HEK293 (cell line): Measurements from ENCODE around the gene TC2N.

ENCODE experiments used
- CTCF ChIA-PET: fragments of 350-600 bp; formaldehyde crosslinking; extraction: SDS; loops from one replicate; lab custom pipeline; 2021; ENCODE audit warnings: antibody characterized with exemption; lab: Yijun Ruan, JAX
- POLR2A ChIA-PET: fragments of 300-600 bp; formaldehyde crosslinking; extraction: SDS; loops from one replicate; lab custom pipeline; 2020; ENCODE audit warnings: antibody characterized with exemption, inconsistent platforms; lab: Yijun Ruan, JAX
- H3K27ac ChIP-seq: fragments of 200-500 bp; sonication (Bioruptor generic); 2 replicates; pipeline ENCODE4 v1.5.1; 2014; ENCODE audit warnings: low read depth, low read length, control low read depth, inconsistent platforms; ENCODE audit errors: extremely low read depth
- H3K36me3 ChIP-seq, 2 experiments: fragments of 200-500 bp in 1 of 2; sonication (Bioruptor generic) in 1 of 2; 1 replicate in 1 of 2; 2 replicates in 1 of 2; pipeline ENCODE4 v1.5.1; 2014 to 2017; ENCODE audit warnings: inconsistent platforms in 2 of 2, low read length in 2 of 2; ENCODE audit not compliant: control insufficient read depth in 2 of 2, insufficient read depth in 1 of 2
- H3K4me1 ChIP-seq: fragments of 200-500 bp; sonication (Bioruptor generic); 2 replicates; pipeline ENCODE4 v1.5.1; 2014; ENCODE audit warnings: mild to moderate bottlenecking, low read length, inconsistent platforms; ENCODE audit not compliant: control insufficient read depth, insufficient read depth
- H3K4me3 ChIP-seq: 2 replicates; pipeline ENCODE4 v1.5.1; 2011; ENCODE audit warnings: low read depth, mild to moderate bottlenecking, control low read depth, low read length, moderate library complexity
- H3K9me3 ChIP-seq: fragments of 200-500 bp; sonication (Bioruptor generic); 2 replicates; pipeline ENCODE4 v1.5.1; 2014; ENCODE audit warnings: low read depth, low read length, inconsistent platforms; ENCODE audit not compliant: control insufficient read depth, insufficient read depth
- BCL11B ChIP-seq: fragments of 450-650 bp; formaldehyde crosslinking; IDR thresholded peaks from 2 replicates; pipeline ENCODE4 v1.5.1; 2016; ENCODE audit warnings: low read depth, missing biosample characterization, missing genetic modification characterization
- EGR2 ChIP-seq: fragments of 450-650 bp; formaldehyde crosslinking; IDR thresholded peaks from 2 replicates; pipeline ENCODE4 v1.5.1; 2016; ENCODE audit warnings: low read depth, missing biosample characterization, missing genetic modification characterization
- FEZF1 ChIP-seq: fragments of 450-650 bp; formaldehyde crosslinking; IDR thresholded peaks from 2 replicates; pipeline ENCODE4 v1.5.1; 2016; ENCODE audit warnings: missing biosample characterization, missing genetic modification characterization
- GLIS1 ChIP-seq: fragments of 450-650 bp; formaldehyde crosslinking; IDR thresholded peaks from 2 replicates; pipeline ENCODE4 v1.5.1; 2016; ENCODE audit warnings: missing biosample characterization, missing genetic modification characterization
- HOXD13 ChIP-seq: sonication (generic); formaldehyde crosslinking; IDR thresholded peaks from 2 replicates; pipeline ENCODE4 v1.8.0; 2022; ENCODE audit warnings: missing genetic modification reagents, borderline replicate concordance
- KLF9 ChIP-seq: fragments of 450-650 bp; formaldehyde crosslinking; IDR thresholded peaks from 2 replicates; pipeline ENCODE4 v1.5.1; 2016; ENCODE audit warnings: missing biosample characterization, missing genetic modification characterization, low read depth
- TCF7L2 ChIP-seq: IDR thresholded peaks from 2 replicates; pipeline ENCODE4 v1.6.1; 2011; ENCODE audit warnings: low read depth, mild to moderate bottlenecking, inconsistent platforms, low read length, moderate library complexity, borderline replicate concordance
- ZBTB17 ChIP-seq: fragments of 450-650 bp; formaldehyde crosslinking; IDR thresholded peaks from 2 replicates; pipeline ENCODE4 v1.5.1; 2016; ENCODE audit warnings: missing biosample characterization, missing genetic modification characterization
- ZBTB20 ChIP-seq: fragments of 450-650 bp; formaldehyde crosslinking; IDR thresholded peaks from 2 replicates; pipeline ENCODE4 v1.5.1; 2016; ENCODE audit warnings: missing biosample characterization, missing genetic modification characterization
- ZBTB21 ChIP-seq: fragments of 450-650 bp; formaldehyde crosslinking; IDR thresholded peaks from 2 replicates; pipeline ENCODE4 v1.5.1; 2017; ENCODE audit warnings: missing biosample characterization, missing genetic modification characterization
- ZBTB48 ChIP-seq: fragments of 450-650 bp; formaldehyde crosslinking; IDR thresholded peaks from 2 replicates; pipeline ENCODE4 v1.5.1; 2016; ENCODE audit warnings: missing biosample characterization, missing genetic modification characterization
- ZFP3 ChIP-seq: fragments of 450-650 bp; formaldehyde crosslinking; IDR thresholded peaks from 2 replicates; pipeline ENCODE4 v1.5.1; 2016; ENCODE audit warnings: low read depth, missing biosample characterization, missing genetic modification characterization
- ZNF138 ChIP-seq: fragments of 450-650 bp; formaldehyde crosslinking; IDR thresholded peaks from 2 replicates; pipeline ENCODE4 v1.5.1; 2016; ENCODE audit warnings: missing biosample characterization, missing genetic modification characterization, borderline replicate concordance
- ZNF155 ChIP-seq: fragments of 450-650 bp; formaldehyde crosslinking; IDR thresholded peaks from 2 replicates; pipeline ENCODE4 v1.5.1; 2016; ENCODE audit warnings: missing biosample characterization, missing genetic modification characterization
- ZNF19 ChIP-seq: fragments of 450-650 bp; formaldehyde crosslinking; IDR thresholded peaks from 2 replicates; pipeline ENCODE4; 2016; ENCODE audit warnings: missing biosample characterization, missing genetic modification characterization, low read depth
- ZNF211 ChIP-seq: fragments of 450-650 bp; formaldehyde crosslinking; IDR thresholded peaks from 2 replicates; pipeline ENCODE4 v1.5.1; 2016; ENCODE audit warnings: low read depth, missing biosample characterization, missing genetic modification characterization
- ZNF311 ChIP-seq: fragments of 450-650 bp; formaldehyde crosslinking; IDR thresholded peaks from 2 replicates; pipeline ENCODE4 v1.5.1; 2017; ENCODE audit warnings: missing biosample characterization, missing genetic modification characterization, borderline replicate concordance
- ZNF391 ChIP-seq: fragments of 450-650 bp; formaldehyde crosslinking; IDR thresholded peaks from 2 replicates; pipeline ENCODE4 v1.5.1; 2016; ENCODE audit warnings: low read depth, missing biosample characterization, missing genetic modification characterization, borderline replicate concordance
- ZNF426 ChIP-seq: fragments of 450-650 bp; formaldehyde crosslinking; IDR thresholded peaks from 2 replicates; pipeline ENCODE4 v1.5.1; 2017; ENCODE audit warnings: missing biosample characterization, missing genetic modification characterization, mild to moderate bottlenecking, inconsistent platforms, moderate library complexity
- ZNF48 ChIP-seq: fragments of 450-650 bp; formaldehyde crosslinking; IDR thresholded peaks from 2 replicates; pipeline ENCODE4 v1.5.1; 2016; ENCODE audit warnings: missing biosample characterization, missing genetic modification characterization
- ZNF529 ChIP-seq: fragments of 450-650 bp; formaldehyde crosslinking; IDR thresholded peaks from 2 replicates; pipeline ENCODE4 v1.5.1; 2017; ENCODE audit warnings: missing genetic modification characterization, missing biosample characterization; ENCODE audit not compliant: insufficient replicate concordance
- ZNF776 ChIP-seq: fragments of 450-650 bp; formaldehyde crosslinking; IDR thresholded peaks from 2 replicates; pipeline ENCODE4 v1.5.0; 2017; ENCODE audit warnings: missing biosample characterization, missing genetic modification characterization, borderline replicate concordance
- ZNF792 ChIP-seq: fragments of 450-650 bp; formaldehyde crosslinking; IDR thresholded peaks from 2 replicates; pipeline ENCODE4 v1.5.1; 2016; ENCODE audit warnings: missing biosample characterization, missing genetic modification characterization
- ZXDB ChIP-seq: fragments of 450-650 bp; formaldehyde crosslinking; IDR thresholded peaks from 2 replicates; pipeline ENCODE4 v1.5.1; 2016; ENCODE audit warnings: missing biosample characterization, missing genetic modification characterization
- TF ChIP-seq, protein P1 (sequence below): fragments of 450-650 bp; formaldehyde crosslinking; IDR thresholded peaks from 2 replicates; pipeline ENCODE4 v1.5.1; 2016; ENCODE audit warnings: missing biosample characterization, missing genetic modification characterization
- TF ChIP-seq, protein P2 (sequence below): fragments of 450-650 bp; formaldehyde crosslinking; optimal IDR thresholded peaks from 2 replicates; pipeline ENCODE3; 2016; ENCODE audit warnings: missing biosample characterization, mild to moderate bottlenecking, missing genetic modification characterization
- TF ChIP-seq, protein P3 (sequence below): fragments of 450-650 bp; formaldehyde crosslinking; IDR thresholded peaks from 2 replicates; pipeline ENCODE4 v1.5.1; 2016; ENCODE audit warnings: missing biosample characterization, missing genetic modification characterization
- TF ChIP-seq, protein P4 (sequence below): fragments of 450-650 bp; formaldehyde crosslinking; IDR thresholded peaks from 2 replicates; pipeline ENCODE4 v1.5.1; 2016; ENCODE audit warnings: missing biosample characterization, missing genetic modification characterization
- TF ChIP-seq, protein P5 (sequence below): fragments of 450-650 bp; formaldehyde crosslinking; IDR thresholded peaks from 2 replicates; pipeline ENCODE4 v1.5.1; 2017; ENCODE audit warnings: missing biosample characterization, missing genetic modification characterization

The TC2N gene

DNA sequence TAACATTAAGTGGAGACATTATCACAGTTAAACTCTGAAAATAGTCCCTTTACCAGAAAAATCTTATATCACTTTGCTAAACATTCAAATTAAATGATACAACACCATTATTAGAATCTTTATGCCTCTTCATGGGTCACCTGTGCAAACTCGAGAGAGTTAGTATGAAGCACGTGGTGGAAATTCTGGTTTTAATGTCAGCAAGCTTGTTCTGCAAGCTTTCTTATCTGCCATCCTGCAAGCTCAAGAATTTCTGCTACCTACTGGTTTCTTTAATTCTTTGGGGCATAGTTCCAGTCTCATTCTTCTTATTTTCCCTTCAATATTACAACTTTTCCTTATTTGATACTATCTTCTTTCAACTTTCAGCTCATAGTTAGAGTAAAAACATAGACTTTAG, 136.3 kb downstream of the TC2N start (continued):
- no peak for TF ChIP-seq ZNF529 (tag by site-specific recombination)
- TF ChIP-seq KLF9 (tag by site-specific recombination) = no peak
- TF ChIP-seq, protein P1, sequence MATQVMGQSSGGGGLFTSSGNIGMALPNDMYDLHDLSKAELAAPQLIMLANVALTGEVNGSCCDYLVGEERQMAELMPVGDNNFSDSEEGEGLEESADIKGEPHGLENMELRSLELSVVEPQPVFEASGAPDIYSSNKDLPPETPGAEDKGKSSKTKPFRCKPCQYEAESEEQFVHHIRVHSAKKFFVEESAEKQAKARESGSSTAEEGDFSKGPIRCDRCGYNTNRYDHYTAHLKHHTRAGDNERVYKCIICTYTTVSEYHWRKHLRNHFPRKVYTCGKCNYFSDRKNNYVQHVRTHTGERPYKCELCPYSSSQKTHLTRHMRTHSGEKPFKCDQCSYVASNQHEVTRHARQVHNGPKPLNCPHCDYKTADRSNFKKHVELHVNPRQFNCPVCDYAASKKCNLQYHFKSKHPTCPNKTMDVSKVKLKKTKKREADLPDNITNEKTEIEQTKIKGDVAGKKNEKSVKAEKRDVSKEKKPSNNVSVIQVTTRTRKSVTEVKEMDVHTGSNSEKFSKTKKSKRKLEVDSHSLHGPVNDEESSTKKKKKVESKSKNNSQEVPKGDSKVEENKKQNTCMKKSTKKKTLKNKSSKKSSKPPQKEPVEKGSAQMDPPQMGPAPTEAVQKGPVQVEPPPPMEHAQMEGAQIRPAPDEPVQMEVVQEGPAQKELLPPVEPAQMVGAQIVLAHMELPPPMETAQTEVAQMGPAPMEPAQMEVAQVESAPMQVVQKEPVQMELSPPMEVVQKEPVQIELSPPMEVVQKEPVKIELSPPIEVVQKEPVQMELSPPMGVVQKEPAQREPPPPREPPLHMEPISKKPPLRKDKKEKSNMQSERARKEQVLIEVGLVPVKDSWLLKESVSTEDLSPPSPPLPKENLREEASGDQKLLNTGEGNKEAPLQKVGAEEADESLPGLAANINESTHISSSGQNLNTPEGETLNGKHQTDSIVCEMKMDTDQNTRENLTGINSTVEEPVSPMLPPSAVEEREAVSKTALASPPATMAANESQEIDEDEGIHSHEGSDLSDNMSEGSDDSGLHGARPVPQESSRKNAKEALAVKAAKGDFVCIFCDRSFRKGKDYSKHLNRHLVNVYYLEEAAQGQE (tag by site-specific recombination) = no peak
- no peak for TF ChIP-seq ZBTB48 (tag by site-specific recombination)
- TF ChIP-seq TCF7L2 = no peak
- no peak for TF ChIP-seq BCL11B (tag by site-specific recombination)
- no peak for TF ChIP-seq ZBTB21
- TF ChIP-seq ZNF155 (tag by site-specific recombination) = no peak
- TF ChIP-seq GLIS1 (tag by site-specific recombination) = no peak
- no peak for TF ChIP-seq ZNF138
- no peak for TF ChIP-seq ZNF792 (tag by site-specific recombination)
- TF ChIP-seq ZXDB (tag by site-specific recombination) = no peak

DNA sequence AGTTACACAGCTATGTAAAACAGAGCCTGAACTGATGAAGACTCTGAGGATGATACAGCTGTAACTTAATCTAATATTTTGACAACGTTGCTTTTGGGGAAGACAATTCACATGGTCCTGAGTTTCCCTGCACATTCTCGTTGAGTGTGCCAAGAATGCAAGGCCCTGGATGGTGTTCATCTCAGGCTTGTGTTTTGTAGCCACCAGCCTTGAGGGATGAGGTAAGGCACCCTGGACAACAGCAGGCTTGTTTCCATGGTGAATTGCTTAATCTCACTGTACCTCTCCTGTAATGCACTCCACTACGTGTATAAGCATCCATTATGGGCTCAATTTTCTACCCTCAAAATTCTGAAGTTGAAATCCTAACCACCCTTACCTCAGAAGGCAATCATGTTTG, 137.6 kb downstream of the TC2N start:
- no peaks in the 10 kb centered on the region for H3K4me1 ChIP-seq
- no peak overlapping the region for H3K27ac ChIP-seq
- H3K36me3 ChIP-seq = no peaks in the 10 kb centered on the region
- ChIA-PET CTCF (no interaction called here), POLR2A (no interaction called here)
- no peak overlapping the region for H3K4me3 ChIP-seq
- H3K9me3 ChIP-seq = no peaks in the 10 kb centered on the region
- TF ChIP-seq, protein P2, sequence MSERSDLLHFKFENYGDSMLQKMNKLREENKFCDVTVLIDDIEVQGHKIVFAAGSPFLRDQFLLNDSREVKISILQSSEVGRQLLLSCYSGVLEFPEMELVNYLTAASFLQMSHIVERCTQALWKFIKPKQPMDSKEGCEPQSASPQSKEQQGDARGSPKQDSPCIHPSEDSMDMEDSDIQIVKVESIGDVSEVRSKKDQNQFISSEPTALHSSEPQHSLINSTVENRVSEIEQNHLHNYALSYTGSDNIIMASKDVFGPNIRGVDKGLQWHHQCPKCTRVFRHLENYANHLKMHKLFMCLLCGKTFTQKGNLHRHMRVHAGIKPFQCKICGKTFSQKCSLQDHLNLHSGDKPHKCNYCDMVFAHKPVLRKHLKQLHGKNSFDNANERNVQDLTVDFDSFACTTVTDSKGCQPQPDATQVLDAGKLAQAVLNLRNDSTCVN (tag by site-specific recombination) = no peak
- TF ChIP-seq ZBTB20 (tag by site-specific recombination) (no peak), ZFP3 (tag by site-specific recombination) (no peak), ZNF48 (tag by site-specific recombination) (no peak), FEZF1 (tag by site-specific recombination) (no peak), ZNF391 (no peak), ZNF19 (tag by site-specific recombination) (no peak), ZNF311 (tag by site-specific recombination) (no peak), ZNF776 (tag by site-specific recombination) (no peak), ZNF211 (tag by site-specific recombination) (no peak), EGR2 (tag by site-specific recombination) (no peak), ZNF426 (tag by site-specific recombination) (no peak), ZBTB17 (tag by site-specific recombination) (no peak), HOXD13 (no peak)
- TF ChIP-seq, protein P3, sequence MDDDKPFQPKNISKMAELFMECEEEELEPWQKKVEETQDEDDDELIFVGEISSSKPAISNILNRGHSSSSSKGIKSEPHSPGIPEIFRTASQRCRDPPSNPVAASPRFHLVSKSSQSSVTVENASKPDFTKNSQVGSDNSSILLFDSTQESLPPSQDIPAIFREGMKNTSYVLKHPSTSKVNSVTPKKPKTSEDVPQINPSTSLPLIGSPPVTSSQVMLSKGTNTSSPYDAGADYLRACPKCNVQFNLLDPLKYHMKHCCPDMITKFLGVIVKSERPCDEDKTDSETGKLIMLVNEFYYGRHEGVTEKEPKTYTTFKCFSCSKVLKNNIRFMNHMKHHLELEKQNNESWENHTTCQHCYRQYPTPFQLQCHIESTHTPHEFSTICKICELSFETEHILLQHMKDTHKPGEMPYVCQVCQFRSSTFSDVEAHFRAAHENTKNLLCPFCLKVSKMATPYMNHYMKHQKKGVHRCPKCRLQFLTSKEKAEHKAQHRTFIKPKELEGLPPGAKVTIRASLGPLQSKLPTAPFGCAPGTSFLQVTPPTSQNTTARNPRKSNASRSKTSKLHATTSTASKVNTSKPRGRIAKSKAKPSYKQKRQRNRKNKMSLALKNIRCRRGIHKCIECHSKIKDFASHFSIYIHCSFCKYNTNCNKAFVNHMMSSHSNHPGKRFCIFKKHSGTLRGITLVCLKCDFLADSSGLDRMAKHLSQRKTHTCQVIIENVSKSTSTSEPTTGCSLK = no peak
- TF ChIP-seq, protein P4, sequence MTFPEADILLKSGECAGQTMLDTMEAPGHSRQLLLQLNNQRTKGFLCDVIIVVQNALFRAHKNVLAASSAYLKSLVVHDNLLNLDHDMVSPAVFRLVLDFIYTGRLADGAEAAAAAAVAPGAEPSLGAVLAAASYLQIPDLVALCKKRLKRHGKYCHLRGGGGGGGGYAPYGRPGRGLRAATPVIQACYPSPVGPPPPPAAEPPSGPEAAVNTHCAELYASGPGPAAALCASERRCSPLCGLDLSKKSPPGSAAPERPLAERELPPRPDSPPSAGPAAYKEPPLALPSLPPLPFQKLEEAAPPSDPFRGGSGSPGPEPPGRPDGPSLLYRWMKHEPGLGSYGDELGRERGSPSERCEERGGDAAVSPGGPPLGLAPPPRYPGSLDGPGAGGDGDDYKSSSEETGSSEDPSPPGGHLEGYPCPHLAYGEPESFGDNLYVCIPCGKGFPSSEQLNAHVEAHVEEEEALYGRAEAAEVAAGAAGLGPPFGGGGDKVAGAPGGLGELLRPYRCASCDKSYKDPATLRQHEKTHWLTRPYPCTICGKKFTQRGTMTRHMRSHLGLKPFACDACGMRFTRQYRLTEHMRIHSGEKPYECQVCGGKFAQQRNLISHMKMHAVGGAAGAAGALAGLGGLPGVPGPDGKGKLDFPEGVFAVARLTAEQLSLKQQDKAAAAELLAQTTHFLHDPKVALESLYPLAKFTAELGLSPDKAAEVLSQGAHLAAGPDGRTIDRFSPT (tag by site-specific recombination) = no peak
- TF ChIP-seq, protein P5, sequence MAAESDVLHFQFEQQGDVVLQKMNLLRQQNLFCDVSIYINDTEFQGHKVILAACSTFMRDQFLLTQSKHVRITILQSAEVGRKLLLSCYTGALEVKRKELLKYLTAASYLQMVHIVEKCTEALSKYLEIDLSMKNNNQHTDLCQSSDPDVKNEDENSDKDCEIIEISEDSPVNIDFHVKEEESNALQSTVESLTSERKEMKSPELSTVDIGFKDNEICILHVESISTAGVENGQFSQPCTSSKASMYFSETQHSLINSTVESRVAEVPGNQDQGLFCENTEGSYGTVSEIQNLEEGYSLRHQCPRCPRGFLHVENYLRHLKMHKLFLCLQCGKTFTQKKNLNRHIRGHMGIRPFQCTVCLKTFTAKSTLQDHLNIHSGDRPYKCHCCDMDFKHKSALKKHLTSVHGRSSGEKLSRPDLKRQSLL (tag by site-specific recombination) = no peak
